Measurements from ENCODE around the gene CD164L2. TPM values are rescaled to one million over a fixed set of nuclear protein-coding genes. Genes with fewer than 3 reads are reported as not detected.

Gene CD164L2
- total and polyA plus RNA-seq, 2 experiments from 2014 or later, result 2.0 to 2.8 TPM

DNA sequence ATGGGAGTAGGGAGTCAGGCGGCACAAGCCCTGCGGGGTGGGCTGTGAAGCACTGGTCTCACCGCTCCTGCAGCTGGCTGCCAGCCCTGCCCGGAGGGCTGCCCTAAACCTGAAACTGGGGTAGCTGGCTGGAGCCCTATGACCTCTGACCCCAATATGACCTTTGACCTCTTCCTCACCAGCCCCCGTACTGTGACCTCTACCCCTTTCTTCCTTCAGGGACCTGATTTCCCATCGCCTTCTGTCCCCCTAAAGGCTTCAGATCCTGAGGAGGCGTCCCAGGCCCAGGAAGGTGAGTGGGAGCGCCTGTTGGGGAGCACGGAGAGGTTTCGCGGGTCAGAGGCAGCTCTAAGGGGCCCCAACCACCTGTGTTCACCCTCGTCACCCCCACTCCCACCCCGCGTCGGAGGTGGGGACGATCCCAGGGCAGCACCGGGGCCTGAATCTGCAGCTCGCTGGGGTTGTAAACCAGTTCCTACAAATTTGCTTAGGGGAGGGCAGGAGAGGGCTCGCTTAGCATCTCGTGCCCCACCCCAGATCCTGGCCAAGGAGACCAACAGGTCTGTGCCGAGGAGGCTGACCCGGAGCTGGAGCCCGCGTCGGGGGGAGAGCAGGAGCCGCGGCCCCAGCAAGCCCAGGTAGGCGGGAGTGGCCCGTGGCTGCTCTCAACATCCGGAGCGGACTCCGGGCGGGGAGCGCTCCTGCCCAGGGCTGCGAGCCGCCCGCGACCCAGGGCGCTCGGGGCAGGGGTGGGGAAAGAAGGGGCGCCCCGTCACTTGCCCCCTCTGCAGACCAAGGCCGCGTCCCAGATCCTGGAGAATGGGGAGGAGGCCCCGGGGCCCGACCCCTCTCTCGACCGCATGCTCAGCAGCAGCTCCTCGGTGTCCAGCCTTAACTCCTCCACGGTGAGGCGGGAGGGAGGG lies 34.0 kb downstream of the CD164L2 start:
- H3K79me2 ChIP-seq (replicated peaks; ENCODE audit: insufficient read depth), result peaks cover 7% of the 10 kb centered on the region
- DNase-seq (ENCODE audit: low spot score), result peak; percentile 87
- peaks cover 16% of the 10 kb centered on the region for H3K4me1 Mint-ChIP-seq

DNA sequence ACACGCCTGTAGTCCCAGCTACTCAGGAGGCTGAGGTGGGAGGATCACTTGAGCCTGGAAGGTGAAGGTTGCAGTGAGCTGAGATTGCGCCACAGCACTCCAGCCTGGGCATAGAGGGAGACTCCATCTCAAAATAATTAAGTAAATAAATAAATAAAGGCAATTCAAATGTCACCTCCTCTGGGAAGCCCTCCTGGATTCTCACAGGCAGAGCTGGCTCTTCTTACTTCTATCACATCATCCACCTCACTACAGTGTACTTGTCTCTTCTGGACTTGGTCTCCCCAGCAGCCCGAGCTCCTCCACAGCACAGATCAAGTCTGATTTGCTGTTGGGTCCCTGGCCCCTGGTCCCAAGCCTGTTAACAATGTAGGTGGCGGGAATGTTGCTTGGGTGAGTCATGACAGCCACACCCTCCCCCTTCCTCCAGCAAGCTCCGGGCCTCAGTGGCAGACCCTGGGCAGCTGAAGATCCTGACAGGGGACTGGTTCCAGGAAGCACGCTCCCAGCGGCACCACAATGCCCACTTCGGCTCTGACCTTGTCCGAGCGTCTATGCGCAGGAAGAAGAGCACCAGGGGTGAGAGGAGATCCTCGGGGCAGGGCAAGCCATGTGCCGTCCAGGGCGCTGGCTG lies 36.0 kb downstream of the CD164L2 start:
- Histone ChIP-seq H3K4me3 (no peak overlapping the region), H4K20me1 (replicated peaks; ENCODE audit: insufficient read depth) (no peaks in the 10 kb centered on the region; the same call in 1 of the 2 replicates), H3F3A (replicated peaks; ENCODE audit: low read depth) (peaks cover 12% of the 10 kb centered on the region; the same call in 1 of the 2 replicates), H3K9me2 (ENCODE audit: insufficient read depth) (no peaks in the 10 kb centered on the region), H3K4me1 (ENCODE audit: insufficient read depth) (peaks cover 22% of the 10 kb centered on the region; the same call in 1 of the 2 replicates), H2AFZ (no peak overlapping the region), H3K79me2 (replicated peaks; ENCODE audit: insufficient read depth) (peaks cover 7% of the 10 kb centered on the region), H3K27me3 (ENCODE audit: insufficient read depth) (peaks cover 8% of the 10 kb centered on the region; the same call in 1 of the 2 replicates), H3K36me3 (ENCODE audit: insufficient read depth) (no peaks in the 10 kb centered on the region), H3K27ac (ENCODE audit: low read depth) (no peak overlapping the region), H3K4me2 (no peak overlapping the region)
- H3K27me3 Mint-ChIP-seq (ENCODE audit: insufficient read depth, low read depth, poor library complexity), result peaks cover 27% of the 10 kb centered on the region
- no peak overlapping the region for H3K4me3 Mint-ChIP-seq
- TF ChIP-seq ZNF331 (CRISPR knock-in tag; IDR thresholded peaks at IDR 0.05; ENCODE audit: low read depth), result no peak
- TF ChIP-seq, protein P1, sequence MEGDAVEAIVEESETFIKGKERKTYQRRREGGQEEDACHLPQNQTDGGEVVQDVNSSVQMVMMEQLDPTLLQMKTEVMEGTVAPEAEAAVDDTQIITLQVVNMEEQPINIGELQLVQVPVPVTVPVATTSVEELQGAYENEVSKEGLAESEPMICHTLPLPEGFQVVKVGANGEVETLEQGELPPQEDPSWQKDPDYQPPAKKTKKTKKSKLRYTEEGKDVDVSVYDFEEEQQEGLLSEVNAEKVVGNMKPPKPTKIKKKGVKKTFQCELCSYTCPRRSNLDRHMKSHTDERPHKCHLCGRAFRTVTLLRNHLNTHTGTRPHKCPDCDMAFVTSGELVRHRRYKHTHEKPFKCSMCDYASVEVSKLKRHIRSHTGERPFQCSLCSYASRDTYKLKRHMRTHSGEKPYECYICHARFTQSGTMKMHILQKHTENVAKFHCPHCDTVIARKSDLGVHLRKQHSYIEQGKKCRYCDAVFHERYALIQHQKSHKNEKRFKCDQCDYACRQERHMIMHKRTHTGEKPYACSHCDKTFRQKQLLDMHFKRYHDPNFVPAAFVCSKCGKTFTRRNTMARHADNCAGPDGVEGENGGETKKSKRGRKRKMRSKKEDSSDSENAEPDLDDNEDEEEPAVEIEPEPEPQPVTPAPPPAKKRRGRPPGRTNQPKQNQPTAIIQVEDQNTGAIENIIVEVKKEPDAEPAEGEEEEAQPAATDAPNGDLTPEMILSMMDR (conservative IDR thresholded peaks at IDR 0.05; ENCODE audit: low read depth in 2 of 2), result no peak
- H3K4me1 Mint-ChIP-seq, result peaks cover 29% of the 10 kb centered on the region
- DNase-seq (ENCODE audit: low spot score) (no peak), ATAC-seq (no peak)
- no peak overlapping the region for H3K27ac Mint-ChIP-seq
- peaks cover 9% of the 10 kb centered on the region for H3K36me3 Mint-ChIP-seq (ENCODE audit: low read depth)
- H3K9me3 Mint-ChIP-seq, result no peaks in the 10 kb centered on the region; the same call in 1 of the 3 replicates

More for the DNA sequence above, 34.0 kb downstream of the CD164L2 start:
- H3K36me3 ChIP-seq (ENCODE audit: insufficient read depth), result no peaks in the 10 kb centered on the region
- H3K4me1 ChIP-seq (ENCODE audit: insufficient read depth), result peaks cover 10% of the 10 kb centered on the region; the same call in 1 of the 2 replicates
- no peaks in the 10 kb centered on the region; the same call in 1 of the 2 replicates for H4K20me1 ChIP-seq (replicated peaks; ENCODE audit: insufficient read depth)
- peaks cover 8% of the 10 kb centered on the region; the same call in 1 of the 2 replicates for H3K27me3 ChIP-seq (ENCODE audit: insufficient read depth)
- H3K27ac Mint-ChIP-seq, result no peak overlapping the region
- H3K9me3 Mint-ChIP-seq, result no peaks in the 10 kb centered on the region; the same call in 1 of the 3 replicates
- H2AFZ ChIP-seq, result peak overlapping the region; percentile 85; the same call in 1 of the 2 replicates
- no peak overlapping the region for H3K27ac ChIP-seq (ENCODE audit: low read depth)
- H3K27me3 Mint-ChIP-seq (ENCODE audit: insufficient read depth, low read depth, poor library complexity), result peaks cover 23% of the 10 kb centered on the region
- peak overlapping the region; percentile 63 for H3K4me3 ChIP-seq
- H3K36me3 Mint-ChIP-seq (ENCODE audit: low read depth), result peaks cover 9% of the 10 kb centered on the region
- no peak for TF ChIP-seq ZNF331 (CRISPR knock-in tag; IDR thresholded peaks at IDR 0.05; ENCODE audit: low read depth)
- TF ChIP-seq CREB1 (CRISPR knock-in tag; IDR thresholded peaks at IDR 0.05; ENCODE audit: low read depth), result peak; percentile 50
- TF ChIP-seq POLR2AphosphoS5 (IDR thresholded peaks at IDR 0.05; ENCODE audit: low read depth), result peak; percentile 27; the same call in 1 of the 2 replicates
- TF ChIP-seq, protein P2, sequence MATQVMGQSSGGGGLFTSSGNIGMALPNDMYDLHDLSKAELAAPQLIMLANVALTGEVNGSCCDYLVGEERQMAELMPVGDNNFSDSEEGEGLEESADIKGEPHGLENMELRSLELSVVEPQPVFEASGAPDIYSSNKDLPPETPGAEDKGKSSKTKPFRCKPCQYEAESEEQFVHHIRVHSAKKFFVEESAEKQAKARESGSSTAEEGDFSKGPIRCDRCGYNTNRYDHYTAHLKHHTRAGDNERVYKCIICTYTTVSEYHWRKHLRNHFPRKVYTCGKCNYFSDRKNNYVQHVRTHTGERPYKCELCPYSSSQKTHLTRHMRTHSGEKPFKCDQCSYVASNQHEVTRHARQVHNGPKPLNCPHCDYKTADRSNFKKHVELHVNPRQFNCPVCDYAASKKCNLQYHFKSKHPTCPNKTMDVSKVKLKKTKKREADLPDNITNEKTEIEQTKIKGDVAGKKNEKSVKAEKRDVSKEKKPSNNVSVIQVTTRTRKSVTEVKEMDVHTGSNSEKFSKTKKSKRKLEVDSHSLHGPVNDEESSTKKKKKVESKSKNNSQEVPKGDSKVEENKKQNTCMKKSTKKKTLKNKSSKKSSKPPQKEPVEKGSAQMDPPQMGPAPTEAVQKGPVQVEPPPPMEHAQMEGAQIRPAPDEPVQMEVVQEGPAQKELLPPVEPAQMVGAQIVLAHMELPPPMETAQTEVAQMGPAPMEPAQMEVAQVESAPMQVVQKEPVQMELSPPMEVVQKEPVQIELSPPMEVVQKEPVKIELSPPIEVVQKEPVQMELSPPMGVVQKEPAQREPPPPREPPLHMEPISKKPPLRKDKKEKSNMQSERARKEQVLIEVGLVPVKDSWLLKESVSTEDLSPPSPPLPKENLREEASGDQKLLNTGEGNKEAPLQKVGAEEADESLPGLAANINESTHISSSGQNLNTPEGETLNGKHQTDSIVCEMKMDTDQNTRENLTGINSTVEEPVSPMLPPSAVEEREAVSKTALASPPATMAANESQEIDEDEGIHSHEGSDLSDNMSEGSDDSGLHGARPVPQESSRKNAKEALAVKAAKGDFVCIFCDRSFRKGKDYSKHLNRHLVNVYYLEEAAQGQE (IDR thresholded peaks at IDR 0.05; ENCODE audit: unreplicated experiment), result no peak
- H3K4me2 ChIP-seq, result peak overlapping the region; percentile 91
- H3K4me3 Mint-ChIP-seq, result peak overlapping the region; percentile 78
- peak; percentile 57 for ATAC-seq
- H3F3A ChIP-seq (replicated peaks; ENCODE audit: low read depth), result peaks cover 7% of the 10 kb centered on the region
- no peaks in the 10 kb centered on the region for H3K9me2 ChIP-seq (ENCODE audit: insufficient read depth)

All from GM23338 (cell line).